Upper lobe of left lung (tissue), 4 donors: ENCODE results near the gene SLC10A4.

Experiments used
- EP300 ChIP-seq, 4 donors: sonication (generic); formaldehyde crosslinking; IDR thresholded peaks; one replicate each; pipeline ENCODE4 v1.5.1; 2017; ENCODE audit warnings: antibody characterized with exemption in 4 of 4, control low read depth in 2 of 4
- POLR2A ChIP-seq, 4 donors: fragments of 450-650 bp; IDR thresholded peaks; one replicate each; pipeline ENCODE4 v1.5.1; 2016 to 2017; ENCODE audit warnings: antibody characterized with exemption in 4 of 4, mild to moderate bottlenecking in 2 of 4
- POLR2AphosphoS5 ChIP-seq, 2 donors: sonication (generic); formaldehyde crosslinking; IDR thresholded peaks; one replicate each; pipeline ENCODE4 v1.5.1; 2017; ENCODE audit warnings: antibody characterized with exemption in 2 of 2
- TF ChIP-seq, protein P1 (sequence below), 6 experiments: fragments of 450-650 bp in 4 of 6; fragments of 200-600 bp in 2 of 6; sonication (generic) in 2 of 6; IDR thresholded peaks; one replicate each; pipeline ENCODE4 v1.5.1; 2016 to 2019; ENCODE audit warnings: antibody characterized with exemption in 6 of 6

- TF ChIP-seq, protein P1, sequence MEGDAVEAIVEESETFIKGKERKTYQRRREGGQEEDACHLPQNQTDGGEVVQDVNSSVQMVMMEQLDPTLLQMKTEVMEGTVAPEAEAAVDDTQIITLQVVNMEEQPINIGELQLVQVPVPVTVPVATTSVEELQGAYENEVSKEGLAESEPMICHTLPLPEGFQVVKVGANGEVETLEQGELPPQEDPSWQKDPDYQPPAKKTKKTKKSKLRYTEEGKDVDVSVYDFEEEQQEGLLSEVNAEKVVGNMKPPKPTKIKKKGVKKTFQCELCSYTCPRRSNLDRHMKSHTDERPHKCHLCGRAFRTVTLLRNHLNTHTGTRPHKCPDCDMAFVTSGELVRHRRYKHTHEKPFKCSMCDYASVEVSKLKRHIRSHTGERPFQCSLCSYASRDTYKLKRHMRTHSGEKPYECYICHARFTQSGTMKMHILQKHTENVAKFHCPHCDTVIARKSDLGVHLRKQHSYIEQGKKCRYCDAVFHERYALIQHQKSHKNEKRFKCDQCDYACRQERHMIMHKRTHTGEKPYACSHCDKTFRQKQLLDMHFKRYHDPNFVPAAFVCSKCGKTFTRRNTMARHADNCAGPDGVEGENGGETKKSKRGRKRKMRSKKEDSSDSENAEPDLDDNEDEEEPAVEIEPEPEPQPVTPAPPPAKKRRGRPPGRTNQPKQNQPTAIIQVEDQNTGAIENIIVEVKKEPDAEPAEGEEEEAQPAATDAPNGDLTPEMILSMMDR (IDR thresholded peaks at IDR 0.05): no peak
- no peak for TF ChIP-seq POLR2A (IDR thresholded peaks at IDR 0.05)
- no peak for TF ChIP-seq POLR2AphosphoS5 (IDR thresholded peaks at IDR 0.05)
- TF ChIP-seq EP300 (IDR thresholded peaks at IDR 0.05): no peak
Measured at GRCh38 chr4:48470137-48470536, 13.0 kb upstream of the SLC10A4 start.
